HG03060 (cell line): ENCODE measurements around the gene DPYSL5.
"Not testable (repeated sequence)": the region's sequence is repeated elsewhere in the genome, so short reads cannot be mapped to it uniquely, and the experiment has no call there.

Experiments used
- ATAC-seq: cut with Tn5 transposase; IDR thresholded peaks from one replicate; pipeline ENCODE4 v1.9.1; 2021; ENCODE audit warnings: low read depth, moderate number of reproducible peaks; ENCODE audit not compliant: unreplicated experiment

DPYSL5 gene

DNA sequence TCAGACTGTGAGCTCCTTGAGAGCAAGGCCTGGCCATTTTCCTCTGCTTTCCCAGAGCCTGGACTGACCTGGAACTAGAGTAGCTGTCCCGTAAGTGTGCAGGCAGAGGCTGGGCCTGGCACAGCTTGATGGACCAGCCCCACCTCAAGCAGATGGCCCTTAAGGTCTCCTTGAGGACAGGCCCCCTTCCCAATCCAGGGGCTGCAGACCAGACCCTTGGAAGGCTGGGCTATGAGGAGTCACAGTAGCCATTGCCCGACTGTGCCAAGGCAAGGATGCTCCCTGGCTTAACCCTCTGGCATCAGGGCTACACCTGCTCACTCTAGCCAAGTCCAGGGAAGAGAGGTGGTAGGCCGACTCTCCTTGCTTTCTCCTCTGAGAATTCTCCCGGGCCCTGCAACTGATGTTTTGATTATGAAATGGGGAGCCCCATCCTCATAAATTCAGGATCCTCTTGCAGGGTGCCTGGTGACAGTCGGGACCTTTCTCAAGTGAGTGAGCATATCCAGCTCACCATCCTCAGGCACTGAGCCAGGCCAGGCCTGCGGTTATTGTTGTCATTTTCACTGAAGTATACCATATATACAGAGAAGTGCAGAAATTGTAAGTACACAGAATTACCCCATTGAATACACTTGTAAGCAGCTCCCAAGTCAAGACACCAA lies 51.7 kb downstream of the DPYSL5 start:
- ATAC-seq: no peak

DNA sequence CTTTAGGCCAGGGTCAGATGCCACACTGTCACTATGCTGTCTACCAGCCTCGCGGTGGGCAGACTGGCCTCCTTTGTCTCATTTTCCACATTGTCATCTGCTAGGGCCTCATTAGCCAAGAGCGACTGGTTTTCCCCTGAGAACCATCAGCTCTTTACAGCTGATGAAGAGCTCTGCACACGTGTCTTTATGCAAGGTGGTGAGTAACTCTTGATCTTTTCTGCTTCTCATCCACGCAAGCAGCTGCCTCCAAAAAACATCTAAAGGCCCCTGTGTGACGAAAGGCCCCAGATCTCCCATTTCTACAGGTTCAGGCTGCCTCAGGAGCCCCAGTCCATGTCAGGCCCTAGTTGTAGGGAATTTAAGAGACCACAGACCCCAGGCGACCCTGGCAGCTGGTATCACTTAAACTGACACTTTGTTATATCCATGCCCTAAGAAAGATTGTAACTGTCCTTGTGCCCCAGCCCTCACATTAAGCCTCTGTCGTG lies 52.9 kb downstream of the DPYSL5 start:
- ATAC-seq: no peak

DNA sequence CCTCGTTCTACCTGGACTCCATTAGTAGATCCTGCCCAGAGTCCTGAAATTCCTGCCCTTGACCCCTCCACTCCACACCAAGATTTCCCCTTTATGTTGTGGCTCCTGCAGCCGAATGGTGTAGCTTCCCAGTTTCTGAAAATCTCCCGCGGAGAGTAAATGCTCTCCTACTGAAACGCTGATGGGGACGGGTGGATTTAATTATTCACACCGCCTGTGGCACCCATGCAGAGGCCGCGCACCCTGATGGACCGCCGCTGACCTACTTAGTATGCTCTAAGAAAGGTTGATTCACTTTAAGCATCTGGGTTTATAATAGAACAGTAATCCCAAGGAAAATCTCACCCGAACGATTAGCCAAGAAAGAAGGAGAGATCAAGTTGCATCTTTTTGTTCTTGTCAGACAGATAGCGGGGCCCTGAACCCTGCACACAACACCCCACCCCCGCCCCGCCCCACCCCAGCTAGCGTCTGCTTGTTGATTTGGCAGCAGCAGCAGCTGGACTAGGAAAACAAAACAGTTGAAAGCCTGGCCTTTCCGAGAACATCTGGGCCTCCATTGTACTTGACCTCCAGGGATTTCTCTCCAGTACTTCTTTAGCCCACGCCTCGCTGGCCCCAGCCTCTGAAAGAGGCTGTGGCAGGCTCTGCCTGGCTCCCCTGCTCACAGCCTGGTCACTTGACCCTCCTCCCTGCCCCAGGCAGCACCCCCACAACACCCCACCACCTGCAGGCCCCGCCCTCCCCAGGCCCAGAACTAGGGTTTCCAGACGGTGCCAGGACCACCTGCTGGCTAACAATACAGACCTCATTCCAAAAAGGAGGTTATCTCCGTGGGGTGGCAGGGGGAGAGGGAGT lies 53.6 kb downstream of the DPYSL5 start:
- no peak for ATAC-seq

DNA sequence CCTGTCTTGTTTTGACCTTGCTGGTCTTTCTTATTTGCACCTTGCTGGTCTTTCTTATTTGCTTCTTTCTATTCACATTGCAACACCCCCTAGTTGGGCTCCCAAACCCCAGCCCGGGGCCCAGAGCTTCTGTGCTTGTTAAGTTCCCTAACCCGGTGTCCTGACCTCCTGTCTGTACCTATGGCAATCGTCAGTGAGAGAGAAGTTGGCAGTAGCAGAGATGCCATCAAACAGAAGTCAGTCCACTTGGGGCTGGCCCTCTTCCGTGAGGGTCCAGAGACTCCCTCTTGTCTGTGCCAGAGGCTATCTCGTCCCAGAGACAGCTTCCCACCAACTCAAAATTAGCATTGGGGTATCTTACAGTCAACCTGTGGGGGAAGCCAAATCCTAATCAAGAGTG lies 55.7 kb downstream of the DPYSL5 start:
- ATAC-seq: no peak

DNA sequence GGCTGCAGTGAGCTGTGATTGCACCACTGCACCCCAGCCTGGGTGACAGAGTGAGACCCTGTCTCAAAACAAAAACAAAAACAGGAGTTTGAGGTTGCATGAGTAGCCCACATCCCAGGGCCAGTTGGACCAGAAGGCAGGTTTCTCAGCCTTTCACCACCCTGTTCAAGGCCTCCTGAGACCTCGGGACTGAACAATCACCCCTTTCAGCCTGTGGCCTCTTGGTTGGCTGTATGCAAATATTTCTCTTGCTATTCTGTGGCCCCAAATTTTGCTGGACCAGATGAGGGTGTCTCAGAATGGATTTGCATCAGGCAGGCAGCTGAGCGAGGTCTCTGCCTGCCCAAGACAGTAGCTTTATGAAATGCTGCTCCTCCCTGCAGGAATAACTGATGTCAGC lies 56.9 kb downstream of the DPYSL5 start:
- ATAC-seq: peak; percentile 79

DNA sequence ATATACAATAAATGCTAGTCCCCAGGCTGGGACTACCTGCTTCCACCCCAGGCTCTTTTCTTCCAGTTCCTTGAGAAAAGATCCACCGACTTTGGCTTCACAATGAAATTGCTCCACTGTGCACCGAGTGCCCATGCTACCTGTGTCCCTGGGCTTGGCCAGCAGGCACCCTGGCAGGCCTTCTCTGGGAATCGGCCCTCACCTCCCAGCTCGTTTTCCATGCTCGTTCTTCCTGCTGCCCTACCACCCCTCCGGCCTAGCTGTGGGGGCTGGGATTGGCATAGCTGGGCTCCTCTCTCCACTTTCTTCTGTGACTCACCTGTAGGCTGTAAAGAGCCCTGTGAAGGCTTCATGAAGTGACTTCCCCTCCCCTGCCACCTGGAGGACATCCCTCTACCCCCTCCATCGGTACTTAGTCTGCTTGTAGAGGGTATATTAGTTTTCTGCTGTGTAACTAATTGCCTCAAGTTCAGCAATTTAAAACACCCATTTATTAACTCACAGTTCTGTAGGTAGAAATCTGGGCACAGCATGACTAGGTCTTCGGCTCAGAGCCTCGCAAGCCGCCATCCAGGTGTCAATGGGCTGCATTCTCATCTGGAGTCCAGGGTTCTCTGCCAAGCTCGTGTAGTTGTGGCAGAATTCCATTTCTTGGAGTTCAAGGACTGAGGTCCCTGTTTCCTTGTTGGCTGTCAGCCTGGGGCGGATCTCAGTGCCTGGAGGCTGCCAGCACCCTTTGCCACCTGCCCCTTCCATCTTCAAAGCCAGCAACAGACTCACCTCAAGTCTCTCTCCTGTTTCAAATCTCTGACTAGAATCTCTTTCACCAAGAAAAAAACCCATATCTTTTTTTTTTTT lies 57.6 kb downstream of the DPYSL5 start:
- no peak for ATAC-seq

DNA sequence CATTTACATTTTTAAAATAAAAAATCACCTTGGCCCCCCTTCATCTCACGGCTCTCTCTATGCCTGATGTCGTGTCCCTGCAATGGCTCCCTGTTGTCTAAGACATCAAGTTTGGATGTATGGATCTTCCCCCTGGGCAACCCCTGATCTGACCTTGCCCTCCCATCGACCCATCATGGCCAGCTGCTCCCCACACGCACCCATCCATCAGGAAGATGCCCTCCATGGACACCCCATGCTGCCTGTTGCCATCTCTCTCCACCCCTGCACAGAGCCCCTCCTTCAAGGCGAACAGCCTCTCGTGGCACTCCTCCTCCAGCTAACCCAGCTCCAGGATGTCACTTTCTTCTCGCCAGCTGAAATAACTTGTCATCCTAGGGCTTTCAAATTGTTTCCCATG lies 59.5 kb downstream of the DPYSL5 start:
- no peak for ATAC-seq

DNA sequence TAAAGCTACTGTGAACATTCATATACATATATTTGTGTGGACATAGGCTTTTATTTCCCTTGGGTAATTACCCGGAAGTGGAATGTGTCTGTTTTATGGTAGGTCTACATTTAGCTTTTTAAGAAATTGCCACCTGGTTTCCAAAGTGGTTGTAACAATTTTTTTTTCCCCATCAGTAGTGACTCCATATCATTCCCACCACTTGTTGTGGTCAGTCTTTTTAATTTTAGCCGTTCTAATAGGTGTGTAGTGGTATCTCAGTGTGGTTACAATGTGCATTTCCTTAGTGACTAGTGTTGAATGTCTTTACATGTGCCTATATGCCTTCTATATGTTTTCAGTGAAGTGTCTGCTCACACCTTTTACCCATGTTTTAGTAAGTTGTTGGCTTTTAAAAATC lies 62.2 kb downstream of the DPYSL5 start:
- ATAC-seq: no peak

DNA sequence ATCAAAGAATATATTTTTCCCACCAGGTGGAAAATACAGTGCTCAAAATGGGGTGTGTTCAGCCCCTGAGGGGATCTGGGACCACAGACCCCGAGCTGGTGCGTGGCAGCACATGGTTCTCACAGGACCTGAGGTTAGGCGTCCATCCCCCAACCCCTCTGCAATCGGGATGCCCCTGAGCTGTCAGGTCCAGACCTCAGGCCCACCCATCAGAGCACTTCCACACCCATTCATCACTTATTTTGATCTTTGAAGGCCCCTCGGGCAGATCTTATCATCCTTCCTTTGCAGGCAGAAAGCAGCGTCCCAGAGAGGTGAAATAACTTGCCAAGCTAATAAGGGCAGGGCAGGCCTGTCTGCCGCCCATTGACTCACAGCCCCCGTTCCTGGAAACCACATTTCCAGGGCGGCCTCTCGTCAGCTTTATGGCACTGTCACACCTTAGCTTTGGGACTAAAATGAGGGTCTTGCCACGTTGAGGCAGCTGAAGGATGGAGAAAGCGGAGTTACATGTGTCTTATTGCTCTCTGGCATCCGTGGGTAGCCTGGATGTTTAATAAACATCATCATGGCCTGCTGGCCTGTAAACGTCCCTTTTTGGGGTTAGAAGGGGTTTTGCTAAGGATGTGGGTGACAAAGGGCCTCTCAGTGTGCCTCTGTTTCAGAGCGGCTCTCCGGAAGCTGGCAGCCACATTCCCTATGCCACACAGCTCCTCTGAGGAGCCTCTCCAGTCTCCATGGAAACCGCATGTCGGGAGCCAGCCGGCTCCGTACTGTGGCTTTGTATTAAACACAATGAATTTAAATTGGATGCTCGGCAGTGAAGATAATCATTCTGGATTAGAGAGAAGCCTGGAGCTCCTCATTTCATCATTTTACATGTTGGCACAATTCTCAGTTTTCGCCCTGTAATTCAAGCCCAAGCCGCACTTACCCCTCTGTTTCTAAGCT lies 64.3 kb downstream of the DPYSL5 start:
- no peak for ATAC-seq

DNA sequence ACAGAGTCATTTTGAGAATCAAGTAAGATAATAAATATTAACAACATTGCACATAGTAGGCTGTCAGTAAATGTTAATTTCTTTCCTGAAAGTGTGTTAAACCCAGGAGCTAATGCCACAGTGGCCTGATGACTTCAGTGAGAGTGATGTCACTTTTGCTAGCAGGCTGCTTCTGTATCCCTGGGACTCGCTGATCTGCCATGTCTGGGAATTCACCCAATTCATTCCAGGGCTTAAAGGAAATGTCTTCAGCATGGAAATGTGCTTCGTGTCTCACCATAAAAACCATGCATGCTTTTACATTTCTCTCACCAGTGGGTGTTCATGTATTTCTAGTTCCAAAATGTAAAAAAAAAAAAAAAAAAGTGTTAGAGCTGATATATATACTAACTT lies 65.7 kb downstream of the DPYSL5 start:
- ATAC-seq: no peak

DNA sequence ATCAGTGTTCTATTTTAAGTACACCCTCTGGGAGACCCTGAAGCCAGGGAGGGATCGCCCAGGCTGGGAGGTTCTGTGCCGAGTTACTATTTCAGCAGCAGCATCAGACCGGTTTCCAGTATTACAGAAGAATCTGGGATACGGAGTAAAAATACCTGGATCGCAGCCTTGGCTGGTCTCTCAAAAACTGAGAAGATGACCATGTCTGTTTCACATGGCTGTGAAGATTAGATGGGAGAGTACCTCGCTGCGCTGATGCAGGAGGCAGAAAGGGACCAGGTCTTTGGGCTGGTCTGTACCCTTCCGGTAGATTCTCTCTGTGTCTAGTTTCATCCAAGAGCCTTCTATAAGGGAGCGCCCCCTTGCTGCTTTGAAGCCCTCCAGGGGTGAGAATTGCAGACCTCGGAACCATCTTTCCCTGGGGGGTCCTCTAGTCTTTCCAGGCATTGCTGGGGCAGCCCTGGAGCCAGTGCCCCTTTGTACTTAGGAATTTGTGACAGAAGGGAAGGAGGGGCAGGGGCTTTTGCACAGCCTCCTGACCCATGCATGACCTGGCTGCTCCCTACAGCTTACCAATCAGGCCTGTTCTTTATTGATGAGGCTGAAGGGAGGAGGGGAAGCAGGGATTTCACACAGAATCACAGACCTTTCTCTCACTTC lies 66.2 kb downstream of the DPYSL5 start:
- ATAC-seq: no peak

DNA sequence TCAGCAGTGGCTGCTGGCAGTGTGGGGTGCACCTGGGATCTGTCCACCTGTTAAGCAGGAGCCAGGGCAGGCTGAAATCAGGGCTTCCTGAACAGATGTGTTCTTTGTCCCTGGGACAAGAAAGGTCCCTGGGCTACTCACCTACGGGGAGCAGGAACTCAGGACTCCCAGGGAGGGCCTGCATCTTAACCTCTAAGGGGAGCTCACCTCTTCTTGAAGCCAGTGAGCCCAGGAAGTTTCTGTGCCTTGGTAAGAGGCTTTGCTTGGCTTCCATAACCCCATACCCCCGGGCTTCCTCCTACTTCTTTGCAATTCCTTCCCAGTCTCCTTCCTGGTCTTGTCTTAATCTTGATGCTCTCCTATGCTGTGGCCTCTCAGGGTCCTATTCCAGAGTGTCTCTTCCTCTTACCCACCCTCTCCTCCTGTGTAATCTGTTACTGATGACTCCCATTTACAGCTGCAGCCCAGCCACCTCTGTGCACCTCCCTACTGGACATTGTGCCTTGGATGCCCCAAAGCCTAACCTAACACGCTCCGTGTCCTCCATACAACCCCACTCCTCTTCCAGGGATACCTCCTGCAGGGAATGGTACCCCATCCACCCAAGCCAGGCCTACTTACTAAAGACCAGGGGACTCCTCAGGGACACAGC lies 66.9 kb downstream of the DPYSL5 start:
- no peak for ATAC-seq

DNA sequence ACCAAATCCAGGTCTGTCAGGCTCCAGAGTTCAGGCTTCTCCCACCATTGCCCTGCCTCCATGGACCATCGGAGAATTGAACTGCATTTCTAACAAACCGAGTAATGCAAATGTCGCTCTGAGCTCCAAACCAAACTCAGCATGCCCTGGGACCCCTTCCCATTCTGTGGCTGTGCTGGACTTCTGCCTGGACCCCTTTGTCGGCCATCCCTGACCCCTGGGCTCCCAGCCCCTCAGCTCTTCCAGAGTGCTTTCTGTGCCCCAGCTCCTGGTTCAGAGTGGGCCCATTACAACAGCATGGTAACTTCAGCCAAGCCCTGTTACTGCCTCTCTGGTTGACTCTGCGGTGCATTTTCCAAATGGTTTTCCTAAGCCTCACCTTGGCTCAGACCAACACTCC lies 67.4 kb downstream of the DPYSL5 start:
- ATAC-seq: no peak

DNA sequence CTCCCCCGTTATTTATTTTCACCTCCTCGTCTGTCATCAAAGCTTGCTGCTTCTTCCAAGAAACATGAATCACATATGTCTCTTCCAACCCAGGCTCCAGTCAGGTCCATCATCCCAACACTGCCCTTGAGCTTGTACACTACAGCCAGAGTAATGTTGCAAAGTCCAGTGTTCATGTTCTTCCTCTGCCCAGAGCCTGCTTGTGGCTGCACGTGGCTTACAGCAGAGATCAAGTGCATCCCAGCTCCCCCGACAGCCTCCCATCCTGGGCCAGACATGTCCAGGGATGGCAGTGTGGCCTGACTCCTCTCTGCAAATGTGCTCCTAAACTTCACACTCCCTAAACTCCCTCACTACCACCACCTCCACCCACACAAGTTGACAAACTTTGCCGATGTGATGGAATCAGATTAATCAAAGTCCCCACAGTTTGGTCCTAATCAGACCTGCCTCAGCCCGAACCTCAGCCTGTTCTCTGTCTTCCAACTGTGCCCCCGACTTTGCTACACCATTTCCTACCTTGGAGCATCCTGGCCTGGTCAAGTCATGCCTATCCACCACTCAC lies 68.3 kb downstream of the DPYSL5 start:
- ATAC-seq: no peak

DNA sequence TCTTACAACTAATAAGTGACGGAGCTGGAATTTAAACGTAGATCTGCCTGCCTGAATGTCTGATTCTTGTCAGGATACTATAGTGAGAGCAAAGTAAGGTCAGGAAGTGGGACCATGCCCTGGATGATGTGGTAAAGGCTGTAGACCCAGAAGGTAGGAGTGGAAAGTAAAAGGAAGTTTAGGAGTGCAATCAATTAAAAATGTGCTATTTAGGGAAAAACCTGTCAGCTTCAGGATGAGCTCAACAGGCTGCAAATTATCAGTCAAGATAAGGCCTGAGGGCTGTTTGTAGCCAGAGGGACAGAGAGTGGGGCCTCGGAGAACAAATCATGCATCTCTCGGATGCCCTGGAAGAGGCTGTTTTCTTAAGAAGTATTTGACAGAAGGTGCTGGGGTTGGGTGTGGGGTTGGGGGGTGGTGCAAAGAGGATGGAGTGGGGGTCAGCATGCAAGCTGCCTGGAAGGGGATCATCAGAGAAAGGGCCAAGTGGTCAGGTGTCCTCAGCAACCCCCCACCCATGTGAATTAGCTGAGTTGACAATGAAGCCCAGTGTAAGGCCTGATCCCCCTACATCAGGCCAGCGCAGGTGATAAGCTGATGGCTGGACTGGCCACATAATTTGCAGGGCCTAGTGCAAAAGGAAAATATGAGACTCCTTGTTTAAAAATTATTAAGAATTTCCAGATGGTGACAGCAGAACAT lies 69.4 kb downstream of the DPYSL5 start:
- ATAC-seq: no peak

DNA sequence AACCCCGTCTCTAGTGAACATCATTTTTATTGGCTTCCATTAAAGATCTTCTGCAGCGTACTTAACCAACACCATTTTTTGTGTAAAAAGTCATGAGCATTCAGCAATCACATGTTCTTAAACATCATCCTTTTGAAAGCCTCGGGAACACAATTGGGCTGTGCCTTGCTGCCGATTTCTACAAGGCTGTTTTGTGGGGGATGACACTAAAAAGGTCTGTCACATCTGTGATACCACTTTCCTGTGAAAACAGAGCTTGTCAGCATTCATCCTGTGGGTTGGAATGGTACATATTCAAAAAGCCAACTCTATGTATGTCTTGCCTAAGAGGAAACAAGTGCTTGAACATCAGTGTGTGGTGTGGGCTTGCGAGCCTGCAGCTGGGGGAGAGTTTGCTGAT lies 73.4 kb downstream of the DPYSL5 start:
- ATAC-seq: no peak

DNA sequence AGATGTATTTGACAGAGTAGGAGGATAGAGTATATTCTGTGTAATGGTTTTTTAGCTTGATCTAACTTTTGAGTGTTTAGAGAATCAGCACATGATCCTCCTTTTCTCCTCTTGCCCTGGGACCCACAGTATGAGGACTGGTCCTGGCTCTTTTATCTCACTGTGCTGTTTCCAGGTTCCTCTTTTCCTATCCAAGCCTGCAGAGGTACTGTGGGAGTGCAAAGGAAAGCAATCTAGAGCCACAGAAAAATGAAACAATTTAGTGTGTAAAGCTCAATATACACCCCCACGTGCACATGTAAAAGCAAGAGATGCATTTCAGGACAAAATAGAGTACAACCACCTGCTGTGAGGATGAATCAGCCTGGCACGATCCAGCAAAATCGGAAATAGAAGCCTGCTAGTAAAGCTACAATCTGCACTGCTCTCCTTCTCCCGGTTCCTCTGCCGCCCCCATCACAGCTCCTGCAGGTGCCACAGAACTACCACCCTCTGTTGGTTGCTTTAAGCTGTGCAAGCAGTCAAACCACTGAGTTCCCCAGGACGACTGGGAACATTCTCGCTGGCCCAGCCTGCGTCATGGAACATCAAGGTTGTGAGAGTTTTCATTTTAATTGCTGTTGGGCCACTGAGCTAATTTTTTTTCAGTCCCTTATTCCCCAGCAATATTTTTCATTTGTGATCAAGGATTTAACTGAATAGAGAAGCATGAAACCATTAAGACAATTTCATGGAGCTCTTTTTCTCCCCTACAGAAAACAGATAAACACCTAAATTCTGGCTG lies 74.7 kb downstream of the DPYSL5 start:
- ATAC-seq: no peak

DNA sequence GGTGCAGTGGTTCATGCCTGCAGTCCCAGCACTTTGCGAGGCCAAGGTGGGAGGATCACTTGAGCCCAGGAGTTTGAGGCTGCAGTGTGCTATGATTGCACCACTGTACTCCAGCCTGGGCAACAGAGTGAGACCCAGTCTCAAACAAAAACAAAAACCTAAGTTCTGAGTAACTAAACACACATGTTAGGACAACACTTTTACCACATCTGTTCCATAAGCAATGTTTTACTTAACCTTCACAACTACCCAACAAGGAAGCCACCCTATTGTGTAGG lies 75.2 kb downstream of the DPYSL5 start:
- ATAC-seq: not testable (repeated sequence)
